DMS53 treated with DMSO at 0.1 percent for 48 hours (cell line): ENCODE results near the gene CMTM7.

Experiments
- DNase-seq: peaks from one replicate; lab custom pipeline; 2025; ENCODE audit not compliant: unreplicated experiment; lab: John Stamatoyannopoulos, UW

The CMTM7 gene

GRCh38 chr3:32413845-32414521 lies 22.3 kb downstream of the CMTM7 start:
- DNase-seq: no peak

- no peak for DNase-seq
Observed at GRCh38 chr3:32414522-32415202, 23.0 kb downstream of the CMTM7 start.

- no peak for DNase-seq
Observed at GRCh38 chr3:32419742-32420125, 28.1 kb downstream of the CMTM7 start.

- DNase-seq: no peak
Observed at GRCh38 chr3:32420126-32421038, 28.7 kb downstream of the CMTM7 start.

- no peak for DNase-seq
Observed at GRCh38 chr3:32421185-32421584, 29.5 kb downstream of the CMTM7 start.

- no peak for DNase-seq
Observed at GRCh38 chr3:32421991-32422859, 30.6 kb downstream of the CMTM7 start.

GRCh38 chr3:32422943-32423342 lies 31.3 kb downstream of the CMTM7 start:
- DNase-seq: no peak

GRCh38 chr3:32423534-32423933 lies 31.9 kb downstream of the CMTM7 start:
- no peak for DNase-seq

- DNase-seq: no peak
Observed at GRCh38 chr3:32423956-32424557, 32.4 kb downstream of the CMTM7 start.

- DNase-seq: no peak
Observed at GRCh38 chr3:32424581-32425250, 33.1 kb downstream of the CMTM7 start.

- no peak for DNase-seq
Observed at GRCh38 chr3:32428092-32429068, 36.7 kb downstream of the CMTM7 start.

GRCh38 chr3:32430900-32431299 lies 39.2 kb downstream of the CMTM7 start:
- DNase-seq: no peak

GRCh38 chr3:32431481-32431880 lies 39.8 kb downstream of the CMTM7 start:
- no peak for DNase-seq

- no peak for DNase-seq
Observed at GRCh38 chr3:32432045-32432710, 40.5 kb downstream of the CMTM7 start.

GRCh38 chr3:32432711-32433530 lies 41.3 kb downstream of the CMTM7 start:
- DNase-seq: no peak

GRCh38 chr3:32434206-32434605 lies 42.6 kb downstream of the CMTM7 start:
- no peak for DNase-seq
